NCI-H526 treated with DMSO at 0.1 percent for 48 hours (cell line): ENCODE measurements around the gene FGF6.
"Not testable (repeated sequence)": the region's sequence is repeated elsewhere in the genome, so short reads cannot be mapped to it uniquely, and the experiment has no call there.

Experiments
- DNase-seq: peaks from one replicate; lab custom pipeline; 2025; lab: John Stamatoyannopoulos, UW

The FGF6 gene

DNA sequence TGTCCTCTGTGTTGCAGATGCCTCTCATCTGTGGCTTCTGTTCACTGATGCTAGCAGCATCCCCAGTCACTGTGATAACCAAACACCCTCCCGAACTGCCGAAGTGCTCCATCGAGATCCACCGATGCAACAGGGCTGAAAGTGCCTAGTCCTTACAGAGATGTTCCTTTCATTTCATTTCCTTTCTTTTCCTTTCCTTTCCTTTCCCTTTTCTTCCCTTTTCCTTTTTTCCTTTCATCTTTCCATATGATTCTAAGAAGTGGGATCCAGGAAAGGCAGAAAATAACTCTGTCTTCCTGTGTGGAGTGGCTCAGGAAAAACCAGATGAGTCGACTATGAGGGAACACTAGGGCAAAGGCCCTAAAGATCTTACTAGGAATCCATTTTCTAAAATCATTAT is 26.7 kb downstream of the FGF6 start:
- no peak for DNase-seq

DNA sequence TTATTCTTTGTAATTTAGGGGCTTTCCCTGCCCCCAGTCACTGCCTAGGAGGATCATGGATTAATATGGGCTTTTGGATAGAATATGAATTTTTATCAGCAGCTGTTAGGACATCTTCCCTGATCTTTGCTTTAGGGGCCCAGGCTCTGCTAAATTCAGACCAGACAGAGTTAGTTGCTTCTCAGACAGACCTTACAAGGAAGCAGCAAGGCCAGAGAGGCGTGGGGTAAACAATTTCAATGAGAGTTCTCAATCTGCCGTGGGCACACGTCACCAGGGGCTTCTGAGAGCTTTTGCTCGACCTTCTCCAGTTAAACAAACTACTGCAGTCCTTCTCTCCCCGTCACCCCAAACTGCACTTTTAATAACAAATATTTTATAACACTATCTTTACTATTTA is 27.7 kb downstream of the FGF6 start:
- DNase-seq = no peak

DNA sequence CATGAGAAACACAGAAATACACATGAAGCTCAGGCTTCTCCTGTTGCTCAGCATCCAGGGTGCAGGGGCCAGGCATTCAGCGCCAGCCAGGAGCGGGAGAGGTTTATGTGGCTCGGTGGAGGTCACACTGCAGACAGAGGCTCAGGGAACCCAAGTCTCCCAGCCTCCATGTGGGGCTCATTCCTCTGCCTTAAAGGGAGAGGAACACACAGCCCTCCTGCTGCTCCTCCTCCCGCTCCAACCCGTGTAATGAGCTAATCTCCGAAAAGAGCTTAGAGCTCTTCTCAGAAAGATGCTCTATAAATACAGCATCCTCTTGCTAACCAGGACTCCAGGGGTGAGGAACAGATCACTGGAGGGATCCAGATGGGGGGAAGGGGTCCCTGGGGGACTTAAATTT is 28.2 kb downstream of the FGF6 start:
- no peak for DNase-seq

DNA sequence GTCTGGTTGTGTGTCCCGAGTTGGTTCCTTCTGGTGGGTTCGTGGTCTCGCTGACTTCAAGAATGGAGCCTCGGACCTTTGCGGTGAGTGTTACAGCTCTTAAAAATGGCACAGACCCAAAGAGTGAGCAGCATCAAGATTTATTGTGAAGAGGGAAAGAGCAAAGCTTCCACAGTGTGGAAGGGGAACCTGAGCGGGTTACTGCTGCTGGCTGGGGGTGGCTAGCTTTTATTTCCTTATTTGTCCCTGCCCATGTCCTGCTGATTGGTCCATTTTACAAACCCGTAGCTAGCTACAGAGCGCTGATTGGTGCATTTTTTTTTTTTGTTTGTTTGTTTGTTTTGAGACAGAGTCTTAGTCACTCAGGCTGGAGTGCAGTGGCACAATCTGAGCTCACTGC is 29.3 kb downstream of the FGF6 start:
- no peak for DNase-seq

DNA sequence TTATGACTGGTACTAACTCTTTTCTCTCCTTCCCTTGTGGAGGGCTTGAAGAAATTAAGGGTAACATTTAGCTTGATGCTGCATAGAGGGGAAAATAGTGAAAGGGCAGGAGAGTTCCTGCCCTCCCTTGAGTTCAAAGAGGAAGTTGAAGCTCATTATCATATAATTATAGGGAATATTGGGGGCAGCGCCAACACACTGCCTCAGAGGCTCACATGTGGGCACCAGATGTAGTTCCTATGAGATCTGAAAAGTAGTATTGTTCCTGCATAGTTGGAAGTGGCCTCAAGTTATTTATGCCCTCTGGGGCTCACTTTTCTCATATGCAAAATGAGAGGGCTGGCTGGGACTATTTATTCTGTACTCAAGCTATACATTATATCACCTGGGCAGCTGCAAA is 33.1 kb downstream of the FGF6 start:
- no peak for DNase-seq

DNA sequence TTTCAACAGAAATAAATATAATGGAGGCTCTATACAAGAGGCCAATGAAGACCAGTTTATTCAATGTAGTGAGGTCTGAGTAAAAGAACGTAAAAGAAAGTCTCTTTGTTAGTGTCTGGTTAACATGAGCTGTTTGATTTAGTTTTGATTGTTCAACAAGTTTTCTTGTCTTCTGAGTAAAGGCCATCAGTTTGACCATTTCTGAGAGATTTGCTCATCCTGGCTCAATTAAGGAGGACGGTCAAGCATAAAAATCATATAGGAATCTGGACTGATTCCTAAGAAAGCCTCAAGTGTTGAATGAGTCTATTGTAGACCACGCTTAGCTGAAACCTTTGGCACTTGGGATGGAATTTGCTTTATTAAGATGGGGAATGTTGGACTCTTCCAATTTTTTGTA is 33.6 kb downstream of the FGF6 start:
- no peak for DNase-seq

DNA sequence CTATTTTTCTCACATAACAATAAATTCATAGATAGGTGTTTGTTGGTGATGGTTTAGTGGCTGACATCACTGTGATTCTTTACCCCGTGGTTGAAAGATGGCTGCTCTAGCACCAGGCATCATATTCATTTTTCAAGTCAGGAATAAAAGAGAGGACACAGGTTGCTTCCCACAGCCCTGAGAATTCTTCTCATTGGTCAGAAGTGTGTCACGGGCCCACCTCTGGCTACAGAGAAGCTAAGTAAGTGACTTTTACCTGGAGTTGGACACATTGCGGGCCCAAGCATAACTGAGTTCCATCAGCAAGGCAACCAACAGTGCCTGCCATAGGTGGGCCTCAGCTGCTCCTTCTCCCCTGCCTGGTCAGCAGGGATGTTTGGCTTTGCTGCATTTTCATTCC is 38.5 kb downstream of the FGF6 start:
- DNase-seq = no peak

DNA sequence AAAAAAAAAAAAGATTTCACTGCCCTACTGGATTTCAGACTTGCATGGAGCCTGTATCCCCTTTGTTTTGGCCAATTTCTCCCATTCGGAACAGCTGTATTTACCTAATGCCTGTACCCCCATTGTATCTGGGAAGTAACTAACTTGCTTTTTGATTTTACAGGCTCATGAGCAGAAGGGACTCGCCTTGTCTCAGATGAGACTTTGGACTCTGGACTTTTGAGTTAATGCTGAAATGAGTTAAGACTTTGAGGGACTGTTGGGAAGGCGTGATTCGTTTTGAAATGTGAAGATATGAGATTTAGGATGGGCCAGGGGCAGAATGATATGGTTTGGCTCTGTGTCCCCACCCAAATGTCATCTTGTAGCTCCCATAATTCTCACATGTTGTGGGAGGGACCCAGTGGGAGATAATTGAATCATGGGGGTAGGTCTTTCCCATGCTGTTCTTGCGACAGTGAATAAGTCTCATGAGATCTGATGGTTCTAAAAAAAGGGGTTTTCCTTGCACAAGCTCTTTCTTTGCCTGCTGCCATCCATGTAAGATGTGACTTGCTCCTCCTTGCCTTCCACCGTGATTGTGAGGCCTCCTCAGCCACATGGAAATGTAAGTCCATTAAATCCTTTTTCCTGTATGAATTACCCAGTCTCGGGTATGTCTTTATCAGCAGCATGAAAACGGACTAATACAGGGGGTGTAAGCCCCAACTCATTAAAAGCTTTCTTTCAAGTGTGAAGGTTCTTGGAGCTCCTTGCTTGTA is 40.6 kb downstream of the FGF6 start:
- DNase-seq = not testable (repeated sequence)

DNA sequence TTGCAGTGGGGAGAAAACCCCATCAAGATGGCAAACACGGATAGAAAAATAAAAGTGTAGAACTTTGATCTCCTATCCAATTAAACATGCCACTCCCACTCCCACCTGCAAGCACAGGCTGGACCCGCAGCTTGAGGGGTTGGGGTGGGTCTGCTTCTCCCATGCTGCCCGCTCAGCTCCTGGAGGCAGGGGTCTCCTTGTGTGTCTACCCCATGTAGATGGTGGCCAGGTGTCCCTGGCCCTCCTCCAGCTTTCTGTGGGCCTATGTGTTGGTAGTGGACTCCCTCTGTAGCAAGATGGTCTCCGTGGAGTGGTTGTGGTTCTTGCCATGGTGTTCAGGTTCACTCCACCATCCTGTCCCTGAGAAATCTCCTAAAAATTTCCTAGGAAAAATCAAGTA is 42.6 kb downstream of the FGF6 start:
- no peak for DNase-seq

DNA sequence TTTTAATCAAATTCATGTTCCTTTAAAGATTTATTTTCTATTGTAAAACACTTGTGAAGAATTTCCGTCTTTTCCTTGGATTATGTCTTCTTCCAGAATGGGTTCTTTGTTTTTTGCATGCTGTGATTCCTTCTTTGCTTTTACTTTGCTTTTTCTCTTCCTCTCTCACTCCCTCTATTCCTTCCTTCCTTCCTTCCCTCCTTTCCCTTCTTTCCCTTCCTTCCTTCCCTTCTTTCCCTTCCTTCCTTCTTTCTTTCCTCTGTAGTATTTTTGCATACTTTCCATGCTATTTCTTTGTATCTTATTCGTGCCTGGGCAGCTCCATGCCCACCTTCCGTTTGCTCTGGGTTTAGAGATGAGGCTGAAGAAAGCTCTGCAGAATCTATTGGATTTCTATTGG is 44.5 kb downstream of the FGF6 start:
- DNase-seq = no peak

DNA sequence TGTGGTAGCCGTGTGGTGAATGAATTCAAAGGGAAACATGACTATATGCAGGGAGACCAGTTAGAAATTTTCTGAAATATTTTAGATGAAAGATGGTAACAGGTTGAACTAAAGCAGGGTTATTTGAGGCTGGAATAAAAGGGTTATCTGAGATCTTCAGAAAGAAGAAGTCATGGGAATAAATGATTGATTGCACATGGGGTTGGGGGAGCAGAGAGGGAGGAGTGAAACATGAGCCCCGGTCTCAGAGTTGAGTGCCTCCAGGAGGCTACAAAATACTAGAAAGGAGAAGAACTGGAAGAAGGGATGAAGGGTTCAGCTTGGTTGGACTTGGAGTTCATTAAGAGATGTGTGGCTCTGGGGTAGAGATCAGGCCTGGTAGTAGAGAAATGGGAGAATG is 49.8 kb downstream of the FGF6 start:
- no peak for DNase-seq

DNA sequence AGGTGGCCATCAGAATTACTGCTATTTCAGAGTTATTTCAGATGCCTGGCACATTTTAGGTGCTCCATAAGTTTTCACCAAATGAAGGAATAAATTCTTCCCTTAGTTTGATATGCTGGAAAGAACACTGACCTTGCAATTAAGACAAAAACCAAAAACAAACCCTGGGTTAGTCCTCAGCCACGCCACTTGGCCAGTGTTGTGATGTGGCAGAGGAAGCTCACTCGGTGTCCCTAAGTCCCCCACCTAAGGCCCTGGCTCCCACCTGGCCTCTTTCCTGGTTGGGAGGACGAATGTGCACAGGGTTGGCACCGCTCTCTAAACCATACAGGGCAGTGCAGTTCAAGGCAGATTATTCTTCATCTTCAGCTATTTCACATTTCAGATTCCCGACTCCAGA is 52.4 kb downstream of the FGF6 start:
- no peak for DNase-seq

DNA sequence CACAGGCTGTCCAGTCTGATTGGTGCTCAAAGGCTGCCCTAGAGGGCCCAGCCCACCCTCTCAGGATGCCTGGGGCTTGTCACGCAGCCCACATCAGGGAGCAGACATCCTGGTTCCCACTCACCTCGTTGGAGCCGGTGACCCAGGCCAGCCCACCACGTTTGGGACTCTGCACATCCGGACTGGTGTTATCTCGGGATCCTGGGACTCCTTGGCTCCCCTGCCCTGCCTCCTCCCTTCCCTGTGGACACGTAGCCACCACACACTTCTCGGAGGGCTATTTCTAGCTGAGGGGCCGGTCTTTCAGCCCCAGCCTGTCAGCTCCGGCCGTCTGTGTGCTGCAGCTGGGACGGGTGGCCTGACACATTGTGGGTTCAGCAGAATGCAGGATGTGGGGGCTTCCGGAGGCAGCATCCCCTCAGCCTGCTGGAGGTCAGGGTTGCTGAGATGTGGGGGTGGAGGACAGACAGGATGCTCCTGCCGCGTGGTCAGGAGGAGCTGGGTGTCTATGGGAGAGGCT is 53.3 kb downstream of the FGF6 start:
- DNase-seq = no peak

DNA sequence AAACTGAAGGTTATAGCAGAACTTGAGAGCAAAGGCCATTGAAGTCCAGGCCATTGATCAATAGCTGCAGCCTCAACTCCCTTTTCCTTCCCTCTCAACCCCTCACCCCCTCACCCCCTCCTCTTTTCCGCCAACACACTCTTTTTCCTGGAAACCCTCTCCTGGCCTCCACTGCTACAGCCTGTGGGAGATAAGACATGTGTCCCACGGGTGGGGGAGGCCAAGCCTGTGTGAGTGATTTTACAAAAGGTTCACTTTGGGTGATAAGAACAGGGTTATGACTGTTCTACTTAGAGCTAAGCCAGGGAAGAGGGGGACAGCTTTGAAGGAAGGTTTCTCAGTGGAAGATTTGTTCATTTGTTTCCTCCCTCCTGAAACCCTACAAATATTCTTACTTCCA is 57.0 kb downstream of the FGF6 start:
- no peak for DNase-seq

DNA sequence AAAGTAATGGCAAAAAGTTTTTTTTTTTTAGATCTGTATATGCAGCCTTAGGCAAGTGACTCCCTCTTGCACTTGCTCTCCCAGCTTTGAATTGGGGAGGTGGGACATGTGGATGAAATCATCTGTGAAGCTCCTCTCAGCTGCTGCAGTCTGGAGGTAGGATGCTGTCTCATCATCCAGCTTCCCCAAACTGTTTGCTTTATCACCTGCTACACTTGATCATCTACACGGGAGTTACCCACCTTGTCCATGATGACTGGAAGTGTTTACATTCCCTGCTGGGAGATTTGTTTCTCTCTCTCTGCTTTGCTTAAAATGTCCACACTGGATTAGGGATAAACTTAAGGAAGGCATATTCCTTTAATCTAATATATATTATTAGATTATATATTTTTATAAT is 57.6 kb downstream of the FGF6 start:
- no peak for DNase-seq

DNA sequence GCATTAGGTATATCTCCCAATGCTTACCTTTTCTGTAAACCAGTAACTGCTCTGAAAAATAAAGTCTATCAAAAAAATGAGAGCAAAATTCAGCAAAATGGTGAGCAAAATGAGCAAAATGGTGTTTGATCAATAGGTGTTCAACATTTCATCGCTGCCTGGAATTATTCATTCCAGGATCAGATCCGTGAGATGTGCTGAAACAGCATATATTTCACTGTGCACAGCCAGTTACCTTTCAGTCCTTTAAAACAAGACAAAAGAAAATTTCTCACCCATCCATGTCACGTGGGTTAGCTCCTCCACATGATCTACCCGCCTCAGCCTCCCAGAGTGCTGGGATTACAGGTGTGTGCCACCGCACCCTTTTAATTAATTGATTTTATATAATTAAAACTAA is 58.0 kb downstream of the FGF6 start:
- no peak for DNase-seq

DNA sequence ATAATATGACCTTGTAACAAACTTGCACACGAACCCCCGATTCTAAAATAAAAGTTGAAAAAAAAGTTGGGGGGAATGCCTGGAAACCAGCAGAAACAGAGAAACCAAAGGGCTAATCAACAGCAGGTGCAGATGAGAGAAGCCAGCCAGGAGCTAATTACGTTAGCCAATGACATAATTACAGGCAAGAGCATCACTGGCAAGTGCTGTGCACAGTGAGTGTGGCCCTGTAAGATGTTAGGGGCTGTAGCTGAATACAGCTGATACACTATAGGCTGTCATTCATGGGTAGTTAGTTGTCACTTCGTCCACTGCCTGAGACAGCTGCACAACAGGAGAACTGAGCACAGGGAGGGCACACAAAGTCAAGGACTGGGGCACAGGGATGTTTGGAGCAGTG is 58.8 kb downstream of the FGF6 start:
- no peak for DNase-seq
